ENCODE results near the gene RHBDD3.

Gene RHBDD3

GRCh38 chr22:29269230-29269604 lies 1.4 kb upstream of the RHBDD3 start:
- no peak for DNase-seq (ENCODE audit: low spot score)

GRCh38 chr22:29268511-29269229 lies 889 bp upstream of the RHBDD3 start:
- DNase-seq (ENCODE audit: low spot score), result peak; percentile 55

- DNase-seq (ENCODE audit: low spot score), result no peak
Observed at GRCh38 chr22:29267462-29267857, 321 bp downstream of the RHBDD3 start.

- DNase-seq (ENCODE audit: low spot score), result no peak
Observed at GRCh38 chr22:29266564-29267461, 968 bp downstream of the RHBDD3 start.

GRCh38 chr22:29265929-29266328 lies 1.9 kb downstream of the RHBDD3 start:
- DNase-seq (ENCODE audit: low spot score), result no peak

- DNase-seq (ENCODE audit: low spot score), result no peak
Observed at GRCh38 chr22:29265305-29265704, 2.5 kb downstream of the RHBDD3 start.

GRCh38 chr22:29263791-29264276 lies 3.9 kb downstream of the RHBDD3 start:
- no peak for DNase-seq (ENCODE audit: low spot score)

GRCh38 chr22:29260601-29261315 lies 7.0 kb downstream of the RHBDD3 start:
- no peak for DNase-seq (ENCODE audit: low spot score)

GRCh38 chr22:29260031-29260560 lies 7.7 kb downstream of the RHBDD3 start:
- no peak for DNase-seq (ENCODE audit: low spot score)

GRCh38 chr22:29259253-29259899 lies 8.4 kb downstream of the RHBDD3 start:
- peak; percentile 49 for DNase-seq (ENCODE audit: low spot score)

- no peak for DNase-seq (ENCODE audit: low spot score)
Observed at GRCh38 chr22:29258407-29259252, 9.2 kb downstream of the RHBDD3 start.

- DNase-seq (ENCODE audit: low spot score), result no peak
Observed at GRCh38 chr22:29257751-29258181, 10.0 kb downstream of the RHBDD3 start.

- no peak for DNase-seq (ENCODE audit: low spot score)
Observed at GRCh38 chr22:29256606-29257325, 11.0 kb downstream of the RHBDD3 start.

- DNase-seq (ENCODE audit: low spot score), result no peak
Observed at GRCh38 chr22:29255064-29255621, 12.6 kb downstream of the RHBDD3 start.

GRCh38 chr22:29254286-29254660 lies 13.5 kb downstream of the RHBDD3 start:
- DNase-seq (ENCODE audit: low spot score), result no peak

GRCh38 chr22:29253561-29254285 lies 14.1 kb downstream of the RHBDD3 start:
- DNase-seq (ENCODE audit: low spot score), result no peak

GRCh38 chr22:29251981-29252911 lies 15.5 kb downstream of the RHBDD3 start:
- peak; percentile 80 for DNase-seq (ENCODE audit: low spot score)

GRCh38 chr22:29251265-29251664 lies 16.5 kb downstream of the RHBDD3 start:
- DNase-seq (ENCODE audit: low spot score), result no peak
